HepG2 (cell line): Measurements from ENCODE around the gene ABCB6. TPM values are rescaled to one million over a fixed set of nuclear protein-coding genes. Genes with fewer than 3 reads are reported as not detected.

ENCODE experiments used
- BCL6 ChIP-seq: IDR thresholded peaks from 2 replicates; pipeline ENCODE4 v1.6.1; 2016; ENCODE audit warnings: missing genetic modification reagents, missing compliant biosample characterization
- ETV6 ChIP-seq: sonication (generic); formaldehyde crosslinking; conservative IDR thresholded peaks from 2 replicates; pipeline ENCODE4 v1.4.0; 2020; ENCODE audit warnings: missing genetic modification reagents
- GFI1 ChIP-seq: sonication (generic); formaldehyde crosslinking; IDR thresholded peaks from 2 replicates; pipeline ENCODE4 v1.5.0; 2020; ENCODE audit warnings: missing genetic modification reagents, mild to moderate bottlenecking, borderline replicate concordance
- ISL2 ChIP-seq: sonication (generic); formaldehyde crosslinking; IDR thresholded peaks from 2 replicates; pipeline ENCODE4 v1.5.0; 2020; ENCODE audit warnings: missing genetic modification reagents
- KMT2A ChIP-seq: sonication (generic); formaldehyde crosslinking; IDR thresholded peaks from 2 replicates; pipeline ENCODE4 v1.4.0; 2020; ENCODE audit warnings: missing genetic modification reagents
- RFXANK ChIP-seq: IDR thresholded peaks from 2 replicates; pipeline ENCODE4 v1.6.1; 2016
- SALL2 ChIP-seq: sonication (generic); formaldehyde crosslinking; IDR thresholded peaks from 2 replicates; pipeline ENCODE4 v1.8.1; 2023; ENCODE audit warnings: mild to moderate bottlenecking, missing genetic modification reagents, inconsistent platforms
- SRF ChIP-seq: IDR thresholded peaks from 2 replicates; pipeline ENCODE4 v1.6.1; 2011; ENCODE audit warnings: mild to moderate bottlenecking, low read depth, low read length, moderate library complexity
- TMF1 ChIP-seq: sonication (generic); formaldehyde crosslinking; IDR thresholded peaks from 2 replicates; pipeline ENCODE4 v1.8.1; 2022; ENCODE audit warnings: low read depth, missing genetic modification reagents
- ZFP1 ChIP-seq: IDR thresholded peaks from 2 replicates; pipeline ENCODE4 v1.6.1; 2016
- ZNF562 ChIP-seq: sonication (generic); formaldehyde crosslinking; IDR thresholded peaks from 2 replicates; pipeline ENCODE4 v1.8.0; 2022; ENCODE audit warnings: missing genetic modification reagents, borderline replicate concordance
- polyA plus RNA-seq, 8 experiments: library from polyadenylated mRNA; depleted of rRNA in 3 of 8; stranded (reverse) in 7 of 8; unstranded in 1 of 8; fragments of >200 nt; fragmentation: Illumina TruSeq in 4 of 8; extraction: Trizol in 4 of 8; gene quantifications; 2 replicates each; pipeline versions ENCODE4 v1.2.1 to v1.2.3, GENCODE V29; 2011 to 2016; ENCODE audit warnings: low read depth in 4 of 8, missing spikeins in 1 of 8, mixed read lengths in 1 of 8; ENCODE audit not compliant: insufficient read depth in 1 of 8
- total RNA-seq, 5 experiments: library from RNA; depleted of rRNA; stranded (reverse); fragments of >200 nt; fragmentation: Illumina TruSeq; extraction: Trizol; gene quantifications; 2 replicates each; pipeline ENCODE4 v1.2.3, GENCODE V29; 2016; ENCODE audit warnings: low read depth in 1 of 5
- TF ChIP-seq, protein P1 (sequence below), 2 experiments: IDR thresholded peaks; 2 replicates each; pipeline ENCODE4 v1.6.1; 2011 to 2012; ENCODE audit warnings: low read length in 2 of 2, borderline replicate concordance in 1 of 2, low read depth in 1 of 2, mild to moderate bottlenecking in 1 of 2, moderate library complexity in 1 of 2
- TF ChIP-seq, protein P2 (sequence below): IDR thresholded peaks from 2 replicates; pipeline ENCODE4 v1.6.1; 2016; ENCODE audit warnings: mild to moderate bottlenecking
- TF ChIP-seq, protein P3 (sequence below): sonication (generic); formaldehyde crosslinking; IDR thresholded peaks from 2 replicates; pipeline ENCODE4; 2020; ENCODE audit warnings: missing genetic modification reagents, mild to moderate bottlenecking, borderline replicate concordance
- TF ChIP-seq, protein P4 (sequence below): IDR thresholded peaks from 2 replicates; pipeline ENCODE4 v1.6.1; 2016; ENCODE audit warnings: low read depth, control low read depth
- TF ChIP-seq, protein P5 (sequence below): sonication (generic); formaldehyde crosslinking; IDR thresholded peaks from 2 replicates; pipeline ENCODE4 v1.5.0; 2020; ENCODE audit warnings: missing genetic modification reagents
- TF ChIP-seq, protein P6 (sequence below): sonication (generic); formaldehyde crosslinking; IDR thresholded peaks from 2 replicates; pipeline ENCODE4 v1.5.0; 2020; ENCODE audit warnings: missing genetic modification reagents, mild to moderate bottlenecking, borderline replicate concordance

The ABCB6 gene
- total and polyA plus RNA-seq, 2 of the 13 experiments (the other 11 are each of a cell fraction or from before 2014, with no cell fraction given) = 91.1 to 137 TPM

DNA sequence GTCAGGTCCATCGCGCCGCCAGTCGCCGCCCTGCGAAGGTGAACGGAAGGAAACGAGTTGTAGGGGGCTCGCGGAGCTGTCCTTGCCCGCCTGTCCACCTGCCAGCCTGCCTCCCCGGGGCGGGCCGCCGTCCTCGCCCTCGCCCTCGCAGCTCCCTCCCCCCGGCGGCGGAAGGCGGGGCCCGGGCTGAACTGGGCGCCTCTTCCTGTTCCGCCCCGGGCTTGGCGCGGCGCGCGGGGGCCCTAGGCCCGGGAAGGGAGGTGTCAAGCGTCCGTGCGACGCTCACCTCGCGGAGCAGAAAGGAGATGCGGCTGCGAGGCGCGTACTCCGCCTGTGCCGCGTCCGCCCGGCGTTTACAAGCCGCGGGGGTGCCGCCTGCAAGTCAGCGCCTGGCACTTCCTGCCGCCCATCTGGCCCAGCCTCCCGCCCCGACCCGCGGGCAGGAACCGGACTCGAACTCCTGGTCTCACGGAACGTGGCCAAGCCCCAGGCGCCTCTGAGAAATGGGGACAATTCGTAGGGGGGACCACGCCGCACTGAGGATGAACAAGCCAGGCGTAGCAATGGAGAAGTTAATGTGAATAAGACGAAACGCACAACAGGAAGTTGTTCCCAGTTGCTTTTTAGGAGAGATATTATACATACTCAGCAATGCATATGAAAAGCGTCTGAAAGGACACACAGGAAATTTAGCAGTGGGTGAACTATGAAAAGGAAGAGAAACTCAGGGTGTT, 41.8 kb downstream of the ABCB6 start, which contains the start of gene CNPPD1 (continued):
- peak; percentile 60 for TF ChIP-seq TMF1 (CRISPR knock-in tag)
- TF ChIP-seq, protein P1, sequence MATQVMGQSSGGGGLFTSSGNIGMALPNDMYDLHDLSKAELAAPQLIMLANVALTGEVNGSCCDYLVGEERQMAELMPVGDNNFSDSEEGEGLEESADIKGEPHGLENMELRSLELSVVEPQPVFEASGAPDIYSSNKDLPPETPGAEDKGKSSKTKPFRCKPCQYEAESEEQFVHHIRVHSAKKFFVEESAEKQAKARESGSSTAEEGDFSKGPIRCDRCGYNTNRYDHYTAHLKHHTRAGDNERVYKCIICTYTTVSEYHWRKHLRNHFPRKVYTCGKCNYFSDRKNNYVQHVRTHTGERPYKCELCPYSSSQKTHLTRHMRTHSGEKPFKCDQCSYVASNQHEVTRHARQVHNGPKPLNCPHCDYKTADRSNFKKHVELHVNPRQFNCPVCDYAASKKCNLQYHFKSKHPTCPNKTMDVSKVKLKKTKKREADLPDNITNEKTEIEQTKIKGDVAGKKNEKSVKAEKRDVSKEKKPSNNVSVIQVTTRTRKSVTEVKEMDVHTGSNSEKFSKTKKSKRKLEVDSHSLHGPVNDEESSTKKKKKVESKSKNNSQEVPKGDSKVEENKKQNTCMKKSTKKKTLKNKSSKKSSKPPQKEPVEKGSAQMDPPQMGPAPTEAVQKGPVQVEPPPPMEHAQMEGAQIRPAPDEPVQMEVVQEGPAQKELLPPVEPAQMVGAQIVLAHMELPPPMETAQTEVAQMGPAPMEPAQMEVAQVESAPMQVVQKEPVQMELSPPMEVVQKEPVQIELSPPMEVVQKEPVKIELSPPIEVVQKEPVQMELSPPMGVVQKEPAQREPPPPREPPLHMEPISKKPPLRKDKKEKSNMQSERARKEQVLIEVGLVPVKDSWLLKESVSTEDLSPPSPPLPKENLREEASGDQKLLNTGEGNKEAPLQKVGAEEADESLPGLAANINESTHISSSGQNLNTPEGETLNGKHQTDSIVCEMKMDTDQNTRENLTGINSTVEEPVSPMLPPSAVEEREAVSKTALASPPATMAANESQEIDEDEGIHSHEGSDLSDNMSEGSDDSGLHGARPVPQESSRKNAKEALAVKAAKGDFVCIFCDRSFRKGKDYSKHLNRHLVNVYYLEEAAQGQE (IDR thresholded peaks at IDR 0.05; ENCODE audit: borderline replicate concordance in 1 of 2, low read depth in 1 of 2, low read length in 2 of 2) = peak in 1 of 2 experiments; percentile 71; a peak in 1 of 4 replicates
- peak; percentile 99 for TF ChIP-seq SALL2 (CRISPR knock-in tag)
- TF ChIP-seq, protein P2, sequence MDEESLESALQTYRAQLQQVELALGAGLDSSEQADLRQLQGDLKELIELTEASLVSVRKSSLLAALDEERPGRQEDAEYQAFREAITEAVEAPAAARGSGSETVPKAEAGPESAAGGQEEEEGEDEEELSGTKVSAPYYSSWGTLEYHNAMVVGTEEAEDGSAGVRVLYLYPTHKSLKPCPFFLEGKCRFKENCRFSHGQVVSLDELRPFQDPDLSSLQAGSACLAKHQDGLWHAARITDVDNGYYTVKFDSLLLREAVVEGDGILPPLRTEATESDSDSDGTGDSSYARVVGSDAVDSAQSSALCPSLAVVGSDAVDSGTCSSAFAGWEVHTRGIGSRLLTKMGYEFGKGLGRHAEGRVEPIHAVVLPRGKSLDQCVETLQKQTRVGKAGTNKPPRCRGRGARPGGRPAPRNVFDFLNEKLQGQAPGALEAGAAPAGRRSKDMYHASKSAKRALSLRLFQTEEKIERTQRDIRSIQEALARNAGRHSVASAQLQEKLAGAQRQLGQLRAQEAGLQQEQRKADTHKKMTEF (CRISPR knock-in tag) = peak; percentile 89
- TF ChIP-seq, protein P3, sequence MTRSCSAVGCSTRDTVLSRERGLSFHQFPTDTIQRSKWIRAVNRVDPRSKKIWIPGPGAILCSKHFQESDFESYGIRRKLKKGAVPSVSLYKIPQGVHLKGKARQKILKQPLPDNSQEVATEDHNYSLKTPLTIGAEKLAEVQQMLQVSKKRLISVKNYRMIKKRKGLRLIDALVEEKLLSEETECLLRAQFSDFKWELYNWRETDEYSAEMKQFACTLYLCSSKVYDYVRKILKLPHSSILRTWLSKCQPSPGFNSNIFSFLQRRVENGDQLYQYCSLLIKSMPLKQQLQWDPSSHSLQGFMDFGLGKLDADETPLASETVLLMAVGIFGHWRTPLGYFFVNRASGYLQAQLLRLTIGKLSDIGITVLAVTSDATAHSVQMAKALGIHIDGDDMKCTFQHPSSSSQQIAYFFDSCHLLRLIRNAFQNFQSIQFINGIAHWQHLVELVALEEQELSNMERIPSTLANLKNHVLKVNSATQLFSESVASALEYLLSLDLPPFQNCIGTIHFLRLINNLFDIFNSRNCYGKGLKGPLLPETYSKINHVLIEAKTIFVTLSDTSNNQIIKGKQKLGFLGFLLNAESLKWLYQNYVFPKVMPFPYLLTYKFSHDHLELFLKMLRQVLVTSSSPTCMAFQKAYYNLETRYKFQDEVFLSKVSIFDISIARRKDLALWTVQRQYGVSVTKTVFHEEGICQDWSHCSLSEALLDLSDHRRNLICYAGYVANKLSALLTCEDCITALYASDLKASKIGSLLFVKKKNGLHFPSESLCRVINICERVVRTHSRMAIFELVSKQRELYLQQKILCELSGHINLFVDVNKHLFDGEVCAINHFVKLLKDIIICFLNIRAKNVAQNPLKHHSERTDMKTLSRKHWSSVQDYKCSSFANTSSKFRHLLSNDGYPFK (CRISPR knock-in tag) = no peak
- TF ChIP-seq ISL2 = peak; percentile 83
- TF ChIP-seq GFI1 = peak; percentile 79; the same call in 1 of the 2 replicates
- TF ChIP-seq ETV6 (CRISPR knock-in tag) = peak; percentile 96
- peak; percentile 64; the same call in 1 of the 2 replicates for TF ChIP-seq ZNF562
- peak; percentile 68; the same call in 1 of the 2 replicates for TF ChIP-seq ZFP1 (CRISPR knock-in tag)
- TF ChIP-seq, protein P4, sequence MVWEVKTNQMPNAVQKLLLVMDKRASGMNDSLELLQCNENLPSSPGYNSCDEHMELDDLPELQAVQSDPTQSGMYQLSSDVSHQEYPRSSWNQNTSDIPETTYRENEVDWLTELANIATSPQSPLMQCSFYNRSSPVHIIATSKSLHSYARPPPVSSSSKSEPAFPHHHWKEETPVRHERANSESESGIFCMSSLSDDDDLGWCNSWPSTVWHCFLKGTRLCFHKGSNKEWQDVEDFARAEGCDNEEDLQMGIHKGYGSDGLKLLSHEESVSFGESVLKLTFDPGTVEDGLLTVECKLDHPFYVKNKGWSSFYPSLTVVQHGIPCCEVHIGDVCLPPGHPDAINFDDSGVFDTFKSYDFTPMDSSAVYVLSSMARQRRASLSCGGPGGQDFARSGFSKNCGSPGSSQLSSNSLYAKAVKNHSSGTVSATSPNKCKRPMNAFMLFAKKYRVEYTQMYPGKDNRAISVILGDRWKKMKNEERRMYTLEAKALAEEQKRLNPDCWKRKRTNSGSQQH = peak; percentile 96
- no peak for TF ChIP-seq SRF
- TF ChIP-seq, protein P5, sequence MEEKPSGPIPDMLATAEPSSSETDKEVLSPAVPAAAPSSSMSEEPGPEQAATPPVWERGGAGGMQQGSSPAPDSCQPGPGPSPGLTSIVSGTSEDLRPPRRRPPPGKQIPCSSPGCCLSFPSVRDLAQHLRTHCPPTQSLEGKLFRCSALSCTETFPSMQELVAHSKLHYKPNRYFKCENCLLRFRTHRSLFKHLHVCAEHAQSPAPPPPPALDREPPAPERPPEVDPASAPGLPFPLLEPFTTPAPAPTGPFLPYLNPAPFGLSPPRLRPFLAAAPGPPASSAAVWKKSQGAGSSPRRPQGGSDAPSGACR (CRISPR knock-in tag) = peak; percentile 98
- TF ChIP-seq BCL6 (CRISPR knock-in tag) = peak; percentile 64
- TF ChIP-seq KMT2A (CRISPR knock-in tag) = peak; percentile 79
- 0 out of 2 replicates have a peak, but pooled peaks have one; percentile 57 for TF ChIP-seq RFXANK (CRISPR knock-in tag)
- TF ChIP-seq, protein P6, sequence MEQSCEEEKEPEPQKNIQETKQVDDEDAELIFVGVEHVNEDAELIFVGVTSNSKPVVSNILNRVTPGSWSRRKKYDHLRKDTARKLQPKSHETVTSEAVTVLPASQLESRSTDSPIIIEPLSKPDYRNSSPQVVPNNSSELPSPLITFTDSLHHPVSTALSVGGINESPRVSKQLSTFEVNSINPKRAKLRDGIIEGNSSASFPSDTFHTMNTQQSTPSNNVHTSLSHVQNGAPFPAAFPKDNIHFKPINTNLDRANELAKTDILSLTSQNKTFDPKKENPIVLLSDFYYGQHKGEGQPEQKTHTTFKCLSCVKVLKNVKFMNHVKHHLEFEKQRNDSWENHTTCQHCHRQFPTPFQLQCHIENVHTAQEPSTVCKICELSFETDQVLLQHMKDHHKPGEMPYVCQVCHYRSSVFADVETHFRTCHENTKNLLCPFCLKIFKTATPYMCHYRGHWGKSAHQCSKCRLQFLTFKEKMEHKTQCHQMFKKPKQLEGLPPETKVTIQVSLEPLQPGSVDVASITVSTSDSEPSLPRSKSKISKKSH (CRISPR knock-in tag) = no peak; the same call in 1 of the 2 replicates
